ENCODE results near the gene N4BP2L2. TPM values are rescaled to one million over a fixed set of nuclear protein-coding genes. Genes with fewer than 3 reads are reported as not detected.

The N4BP2L2 gene
- total and polyA plus RNA-seq, 9 of the 15 experiments (the other 6 are each of a cell fraction or from before 2014, with no cell fraction given), result 33.9 to 76.4 (median 48.7) TPM

- peak; percentile 74 for TF ChIP-seq ZNF592 (IDR thresholded peaks at IDR 0.05)
- TF ChIP-seq ZBTB40 (IDR thresholded peaks at IDR 0.05), result no peak
- TF ChIP-seq ZBTB40 (CRISPR knock-in tag; IDR thresholded peaks at IDR 0.05), result no peak
- TF ChIP-seq HBP1 (CRISPR knock-in tag; IDR thresholded peaks at IDR 0.05), result no peak
- peak; percentile 39; the same call in 1 of the 2 replicates for TF ChIP-seq PKNOX1 (IDR thresholded peaks at IDR 0.05)
- TF ChIP-seq FOXA1 (IDR thresholded peaks at IDR 0.05; ENCODE audit: borderline replicate concordance), result no peak
- TF ChIP-seq MAZ (CRISPR knock-in tag; conservative IDR thresholded peaks at IDR 0.05 in 1 of 2, IDR thresholded peaks at IDR 0.05 in 1 of 2), result no peak
- TF ChIP-seq L3MBTL2 (IDR thresholded peaks at IDR 0.05), result peak; percentile 54; the same call in 1 of the 2 replicates
- no peak for TF ChIP-seq ZNF197 (CRISPR knock-in tag; IDR thresholded peaks at IDR 0.05; ENCODE audit: low read depth)
Observed at GRCh38 chr13:32474999-32475792, 63.4 kb downstream of the N4BP2L2 start (continued).
